NCI-H748 treated with DMSO at 0.1 percent for 48 hours (cell line): ENCODE data around the gene APOB.

Experiments
- DNase-seq: peaks from one replicate; lab custom pipeline; 2025; lab: John Stamatoyannopoulos, UW

Gene APOB

GRCh38 chr2:21002814-21003192, 41.1 kb downstream of the APOB start:
- DNase-seq: no peak

GRCh38 chr2:21001988-21002813, 41.7 kb downstream of the APOB start:
- no peak for DNase-seq

- no peak for DNase-seq
Observed at GRCh38 chr2:21001225-21001946, 42.5 kb downstream of the APOB start.

GRCh38 chr2:20999906-21000645, 43.8 kb downstream of the APOB start:
- DNase-seq: no peak

- DNase-seq: no peak
Observed at GRCh38 chr2:20998972-20999905, 44.6 kb downstream of the APOB start.

GRCh38 chr2:20997953-20998722, 45.7 kb downstream of the APOB start:
- no peak for DNase-seq

- no peak for DNase-seq
Observed at GRCh38 chr2:20994130-20994529, 49.7 kb downstream of the APOB start.

- DNase-seq: no peak
Observed at GRCh38 chr2:20992201-20992711, 51.6 kb downstream of the APOB start.

- DNase-seq: no peak
Observed at GRCh38 chr2:20990442-20991430, 53.1 kb downstream of the APOB start.

- DNase-seq: no peak
Observed at GRCh38 chr2:20989404-20989803, 54.5 kb downstream of the APOB start.

- no peak for DNase-seq
Observed at GRCh38 chr2:20988905-20989304, 55.0 kb downstream of the APOB start.

- no peak for DNase-seq
Observed at GRCh38 chr2:20986024-20986939, 57.6 kb downstream of the APOB start.

GRCh38 chr2:20985062-20985461, 58.8 kb downstream of the APOB start:
- no peak for DNase-seq

GRCh38 chr2:20984408-20984807, 59.5 kb downstream of the APOB start:
- no peak for DNase-seq

- no peak for DNase-seq
Observed at GRCh38 chr2:20983844-20984243, 60.0 kb downstream of the APOB start.

- DNase-seq: no peak
Observed at GRCh38 chr2:20982861-20983260, 61.0 kb downstream of the APOB start.

GRCh38 chr2:20977520-20978180, 66.2 kb downstream of the APOB start:
- no peak for DNase-seq

- no peak for DNase-seq
Observed at GRCh38 chr2:20976527-20976926, 67.3 kb downstream of the APOB start.
